B cell (primary cell): Measurements from ENCODE around the gene KCNC3. TPM values are rescaled to one million over a fixed set of nuclear protein-coding genes. Genes with fewer than 3 reads are reported as not detected.

Experiments
- ATAC-seq: fragments of 200-7000 bp; cut with Tn5 transposase; one replicate; pipeline ENCODE4 v1.10.0; 2021; ENCODE audit warnings: low read depth, mild to moderate bottlenecking, moderate number of reproducible peaks, moderate library complexity
- CTCF ChIA-PET: fragments of 350-600 bp; sonication (Branson Sonifier 250); formaldehyde crosslinking; loops from one replicate; lab custom pipeline; 2021; ENCODE audit warnings: antibody characterized with exemption, inconsistent platforms; lab: Charles Lee
- POLR2A ChIA-PET: fragments of 350-600 bp; sonication (Branson Sonifier 250); formaldehyde crosslinking; loops from one replicate; lab custom pipeline; 2021; ENCODE audit warnings: antibody characterized with exemption; lab: Charles Lee
- DNase-seq: peaks from one replicate; pipeline ENCODE4 v3.0.0; 2013
- H2AFZ ChIP-seq: 2 replicates; pipeline ENCODE4 v1.6.1; 2012; ENCODE audit warnings: mild to moderate bottlenecking, low read depth, low read length; ENCODE audit not compliant: insufficient read depth, poor library complexity, severe bottlenecking
- H3K27ac ChIP-seq, 2 donors: 1 replicate in 1 of 2; 2 replicates in 1 of 2; pipeline ENCODE4 v1.5.1; 2012 to 2013; ENCODE audit warnings: low read length in 2 of 2, mild to moderate bottlenecking in 2 of 2, moderate library complexity in 1 of 2
- H3K27me3 ChIP-seq, 4 experiments: fragments of 200-600 bp in 1 of 4; sonication (generic) in 1 of 4; replicated peaks in 1 of 4; 1 replicate in 2 of 4; 2 replicates in 2 of 4; pipeline versions ENCODE4 v1.6.1 to v1.7.0; 2013 to 2016; ENCODE audit warnings: low read length in 3 of 4, mild to moderate bottlenecking in 2 of 4, mixed read lengths in 1 of 4, moderate library complexity in 1 of 4; ENCODE audit not compliant: insufficient read depth in 4 of 4, control insufficient read depth in 3 of 4; ENCODE audit errors: control extremely low read depth in 1 of 4
- H3K36me3 ChIP-seq, 2 experiments: replicated peaks in 1 of 2; 1 replicate in 1 of 2; 2 replicates in 1 of 2; pipeline versions ENCODE4 v1.6.1 to v1.7.1; 2013; ENCODE audit warnings: low read length in 1 of 2; ENCODE audit not compliant: insufficient read depth in 2 of 2, control insufficient read depth in 1 of 2; ENCODE audit errors: control extremely low read depth in 1 of 2, extremely low read depth in 1 of 2
- H3K4me1 ChIP-seq, 2 donors: fragments of 200-600 bp in 1 of 2; sonication (generic) in 1 of 2; 1 replicate in 1 of 2; 2 replicates in 1 of 2; pipeline versions ENCODE4 v1.5.1 to v1.6.1; 2013 to 2017; ENCODE audit warnings: low read length in 2 of 2; ENCODE audit not compliant: control insufficient read depth in 2 of 2, insufficient read depth in 2 of 2
- H3K4me2 ChIP-seq: replicated peaks from 2 replicates; pipeline ENCODE3; 2012; ENCODE audit warnings: mild to moderate bottlenecking, low read depth, low read length; ENCODE audit not compliant: poor library complexity, severe bottlenecking
- H3K4me3 ChIP-seq, 5 experiments: fragments of 200-600 bp in 1 of 5; sonication (generic) in 1 of 5; 1 replicate in 3 of 5; 2 replicates in 2 of 5; pipeline versions ENCODE4 v1.5.1 to v1.7.0; 2011 to 2016; ENCODE audit warnings: low read length in 4 of 5, mild to moderate bottlenecking in 4 of 5, low read depth in 2 of 5, control low read depth in 1 of 5, moderate library complexity in 1 of 5; ENCODE audit not compliant: insufficient read depth in 1 of 5; ENCODE audit errors: control extremely low read depth in 1 of 5, extremely low read depth in 1 of 5
- H3K79me2 ChIP-seq: fragments of 200-600 bp; sonication (generic); one replicate; pipeline ENCODE4 v1.6.0; 2016; ENCODE audit warnings: low read length; ENCODE audit not compliant: control insufficient read depth, insufficient read depth
- H3K9ac ChIP-seq: fragments of 200-600 bp; sonication (generic); 2 replicates; pipeline ENCODE4 v1.6.1; 2017; ENCODE audit warnings: mild to moderate bottlenecking, low read length, moderate library complexity
- H3K9me3 ChIP-seq, 3 donors: one replicate each; pipeline versions ENCODE4 v1.6.1 to v1.7.1; 2013; ENCODE audit warnings: low read length in 2 of 3; ENCODE audit not compliant: control insufficient read depth in 2 of 3, insufficient read depth in 1 of 3; ENCODE audit errors: control extremely low read depth in 1 of 3
- H4K20me1 ChIP-seq: 2 replicates; pipeline ENCODE4 v1.6.0; 2012; ENCODE audit warnings: mild to moderate bottlenecking, low read length; ENCODE audit not compliant: insufficient read depth, control insufficient read depth, poor library complexity, severe bottlenecking
- H3K27ac Mint-ChIP-seq: one replicate; pipeline ENCODE4 v1.8.0; 2021; ENCODE audit warnings: mixed read lengths
- H3K27me3 Mint-ChIP-seq: one replicate; pipeline ENCODE4 v1.8.0; 2021; ENCODE audit warnings: mixed read lengths
- H3K4me1 Mint-ChIP-seq: one replicate; pipeline ENCODE4 v1.8.0; 2021; ENCODE audit warnings: mixed read lengths
- H3K4me3 Mint-ChIP-seq: one replicate; pipeline ENCODE4 v1.8.0; 2021; ENCODE audit warnings: mixed read lengths
- H3K9me3 Mint-ChIP-seq: one replicate; pipeline ENCODE4 v1.8.0; 2022; ENCODE audit warnings: mixed read lengths; ENCODE audit not compliant: insufficient read depth
- EZH2 ChIP-seq: IDR thresholded peaks from 2 replicates; pipeline ENCODE4 v1.6.1; 2012; ENCODE audit warnings: borderline replicate concordance, low read depth, mild to moderate bottlenecking, moderate library complexity, low read length; ENCODE audit not compliant: insufficient read depth, poor library complexity, severe bottlenecking
- WGBS: methylation state at CpG from one replicate; pipeline ENCODE4 v1.1.5; 2013; ENCODE audit warnings: missing lambda C conversion rate; ENCODE audit not compliant: insufficient coverage; 5-methylcytosine and 5-hydroxymethylcytosine counted together
- intact Hi-C: fragments of 100-400 bp; cut with micrococcal nuclease; formaldehyde crosslinking; loops from one replicate; pipeline ENCODE4 v1.10.0; 2022
- polyA plus RNA-seq: library from polyadenylated mRNA; depleted of rRNA; stranded (reverse); fragments of >200 nt; gene quantifications from 2 replicates; pipeline ENCODE4 v1.2.3, GENCODE V29; 2012
- total RNA-seq, 2 donors: library from RNA; stranded (reverse); fragments of 120-200 nt in 1 of 2; gene quantifications; 1 replicate in 1 of 2; 2 replicates in 1 of 2; pipeline versions ENCODE4 v1.2.3 to v1.2.4, GENCODE V29; 2013 to 2022
- TF ChIP-seq, protein P1 (sequence below): fragments of 200-600 bp; IDR thresholded peaks from one replicate; pipeline ENCODE4 v1.8.0; 2022; ENCODE audit warnings: antibody characterized with exemption, mild to moderate bottlenecking

Gene KCNC3
- total and polyA plus RNA-seq, 2 donors (not counting 1 experiment from before 2014, with no cell fraction given): 12.3 to 23.0 TPM

DNA sequence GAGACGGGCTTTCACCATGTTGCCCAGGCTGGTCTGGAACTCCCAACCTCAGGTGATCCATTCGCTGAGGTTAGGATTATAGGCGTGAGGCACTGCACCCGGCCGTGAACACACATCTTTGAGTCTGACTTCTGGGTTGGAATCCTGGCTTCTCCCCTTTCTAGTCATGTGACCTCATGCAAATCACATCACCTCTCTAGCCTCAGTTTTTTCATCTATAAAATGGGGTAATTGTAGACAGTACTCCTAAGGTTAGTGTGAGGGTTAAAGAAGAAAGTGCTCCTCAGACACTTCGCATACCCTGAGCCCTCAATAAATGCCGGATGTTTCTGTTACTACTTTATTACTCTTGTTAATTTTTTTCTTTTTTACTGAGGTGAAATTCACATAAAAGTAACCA lies 55.4 kb downstream of the KCNC3 start:
- H3K9me3 Mint-ChIP-seq: no peaks in the 10 kb centered on the region

GRCh38 chr19:50272263-50272897 lies 56.8 kb downstream of the KCNC3 start:
- intact Hi-C loops: no loop called here
- peaks cover 0 to 8% (median 0%) of the 10 kb centered on the region in 3 donors for H3K9me3 ChIP-seq
- no peaks in the 10 kb centered on the region for H4K20me1 ChIP-seq
- H2AFZ ChIP-seq: no peak overlapping the region
- TF ChIP-seq EZH2: no peak
- TF ChIP-seq, protein P1, sequence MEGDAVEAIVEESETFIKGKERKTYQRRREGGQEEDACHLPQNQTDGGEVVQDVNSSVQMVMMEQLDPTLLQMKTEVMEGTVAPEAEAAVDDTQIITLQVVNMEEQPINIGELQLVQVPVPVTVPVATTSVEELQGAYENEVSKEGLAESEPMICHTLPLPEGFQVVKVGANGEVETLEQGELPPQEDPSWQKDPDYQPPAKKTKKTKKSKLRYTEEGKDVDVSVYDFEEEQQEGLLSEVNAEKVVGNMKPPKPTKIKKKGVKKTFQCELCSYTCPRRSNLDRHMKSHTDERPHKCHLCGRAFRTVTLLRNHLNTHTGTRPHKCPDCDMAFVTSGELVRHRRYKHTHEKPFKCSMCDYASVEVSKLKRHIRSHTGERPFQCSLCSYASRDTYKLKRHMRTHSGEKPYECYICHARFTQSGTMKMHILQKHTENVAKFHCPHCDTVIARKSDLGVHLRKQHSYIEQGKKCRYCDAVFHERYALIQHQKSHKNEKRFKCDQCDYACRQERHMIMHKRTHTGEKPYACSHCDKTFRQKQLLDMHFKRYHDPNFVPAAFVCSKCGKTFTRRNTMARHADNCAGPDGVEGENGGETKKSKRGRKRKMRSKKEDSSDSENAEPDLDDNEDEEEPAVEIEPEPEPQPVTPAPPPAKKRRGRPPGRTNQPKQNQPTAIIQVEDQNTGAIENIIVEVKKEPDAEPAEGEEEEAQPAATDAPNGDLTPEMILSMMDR: no peak
- H3K36me3 ChIP-seq: no peaks in the 10 kb centered on the region
- ChIA-PET POLR2A (no interaction called here), CTCF (no interaction called here)
- Mint-ChIP-seq H3K27ac (no peak overlapping the region), H3K27me3 (peaks cover 23% of the 10 kb centered on the region), H3K9me3 (no peaks in the 10 kb centered on the region), H3K4me1 (no peaks in the 10 kb centered on the region), H3K4me3 (no peak overlapping the region)
- H3K9ac ChIP-seq: no peak overlapping the region
- peaks cover 0 to 19% (median 0%) of the 10 kb centered on the region in 4 experiments for H3K27me3 ChIP-seq
- ATAC-seq: no peak
- H3K4me3 ChIP-seq: no peak overlapping the region
- WGBS: 80% methylated on average over 14 of the region's 14 CpGs
- no peak overlapping the region for H3K4me2 ChIP-seq
- no peak for DNase-seq
- H3K27ac ChIP-seq: no peak overlapping the region
- H3K4me1 ChIP-seq: no peaks in the 10 kb centered on the region
- no peaks in the 10 kb centered on the region for H3K79me2 ChIP-seq

More for the DNA sequence above, 55.4 kb downstream of the KCNC3 start:
- TF ChIP-seq EZH2: no peak
- TF ChIP-seq, protein P1: no peak
- H3K4me3 ChIP-seq: no peak overlapping the region
- H3K4me1 ChIP-seq: no peaks in the 10 kb centered on the region
- H3K27ac ChIP-seq: no peak overlapping the region
- H3K4me2 ChIP-seq: no peak overlapping the region
- no peak overlapping the region for H2AFZ ChIP-seq
- ChIA-PET POLR2A (no interaction called here), CTCF (interaction anchor here (0.6 to 0.7 kb wide), 2 partner anchors 308 to 723 kb away, joined by 3 read pairs; no protein-coding TSS in a partner anchor)
- ATAC-seq (no peak), DNase-seq (no peak)
- H3K4me1 Mint-ChIP-seq: no peaks in the 10 kb centered on the region
- no peak overlapping the region for H3K9ac ChIP-seq
- no peaks in the 10 kb centered on the region for H3K79me2 ChIP-seq
- peaks cover 14% of the 10 kb centered on the region for H3K27me3 Mint-ChIP-seq
- H3K27me3 ChIP-seq: peaks cover 0 to 12% (median 0%) of the 10 kb centered on the region in 4 experiments
- 90% methylated on average over 3 of the region's 7 CpGs for WGBS
- no peak overlapping the region for H3K4me3 Mint-ChIP-seq
- H3K27ac Mint-ChIP-seq: no peak overlapping the region
- intact Hi-C loops: no loop called here
- no peaks in the 10 kb centered on the region for H3K36me3 ChIP-seq
- no peaks in the 10 kb centered on the region for H4K20me1 ChIP-seq
- H3K9me3 ChIP-seq: no peaks in the 10 kb centered on the region
